HG02588 (cell line): Measurements from ENCODE around the gene CHD9.
A peak's percentile ranks its signal among the peaks of the same experiment; 100 is the strongest.

Source experiments
- ATAC-seq: cut with Tn5 transposase; IDR thresholded peaks from one replicate; pipeline ENCODE4 v1.9.1; 2021; ENCODE audit warnings: mild to moderate bottlenecking, moderate library complexity; ENCODE audit not compliant: unreplicated experiment

Gene CHD9

DNA sequence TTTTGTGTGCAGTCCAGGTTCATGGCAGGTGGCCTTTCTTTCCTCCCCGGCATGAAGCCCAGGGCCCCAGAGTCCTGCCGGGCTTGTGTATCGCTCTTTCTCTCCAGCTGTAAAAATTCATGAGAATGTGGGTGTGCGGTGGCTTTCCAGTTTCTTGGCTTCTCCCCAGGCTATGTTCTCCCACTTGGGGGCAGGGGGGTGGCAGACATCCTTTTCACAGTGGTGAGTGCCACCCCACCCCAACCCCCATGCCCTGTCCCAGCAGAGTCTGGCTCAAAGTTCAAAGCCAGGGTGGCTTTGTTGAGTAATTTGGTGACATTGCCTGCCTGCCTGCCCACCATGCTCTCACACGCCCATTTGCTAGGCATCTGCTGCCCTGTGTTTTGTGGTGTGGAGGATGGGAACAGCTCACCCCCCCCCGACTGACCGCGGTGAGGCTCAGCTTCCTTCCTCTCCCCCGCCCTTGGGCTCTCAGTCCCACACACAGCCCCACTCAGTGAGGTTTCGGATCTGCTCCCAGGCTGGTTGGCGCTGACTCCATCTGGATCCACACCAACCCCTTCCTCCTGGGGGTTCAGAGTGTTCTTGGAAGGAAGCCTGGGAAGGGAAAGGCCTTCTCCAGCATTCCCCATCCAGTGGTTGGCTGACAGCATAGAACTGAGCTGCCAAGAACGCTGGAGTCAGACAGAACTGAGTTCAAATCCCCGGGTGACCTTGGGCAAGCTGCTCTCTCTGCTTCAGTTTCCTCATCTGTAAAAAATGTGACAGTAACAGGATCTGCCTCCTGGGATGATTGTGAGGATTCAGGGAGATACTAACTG is 36.0 kb downstream of the CHD9 start:
- ATAC-seq: peak; percentile 62

DNA sequence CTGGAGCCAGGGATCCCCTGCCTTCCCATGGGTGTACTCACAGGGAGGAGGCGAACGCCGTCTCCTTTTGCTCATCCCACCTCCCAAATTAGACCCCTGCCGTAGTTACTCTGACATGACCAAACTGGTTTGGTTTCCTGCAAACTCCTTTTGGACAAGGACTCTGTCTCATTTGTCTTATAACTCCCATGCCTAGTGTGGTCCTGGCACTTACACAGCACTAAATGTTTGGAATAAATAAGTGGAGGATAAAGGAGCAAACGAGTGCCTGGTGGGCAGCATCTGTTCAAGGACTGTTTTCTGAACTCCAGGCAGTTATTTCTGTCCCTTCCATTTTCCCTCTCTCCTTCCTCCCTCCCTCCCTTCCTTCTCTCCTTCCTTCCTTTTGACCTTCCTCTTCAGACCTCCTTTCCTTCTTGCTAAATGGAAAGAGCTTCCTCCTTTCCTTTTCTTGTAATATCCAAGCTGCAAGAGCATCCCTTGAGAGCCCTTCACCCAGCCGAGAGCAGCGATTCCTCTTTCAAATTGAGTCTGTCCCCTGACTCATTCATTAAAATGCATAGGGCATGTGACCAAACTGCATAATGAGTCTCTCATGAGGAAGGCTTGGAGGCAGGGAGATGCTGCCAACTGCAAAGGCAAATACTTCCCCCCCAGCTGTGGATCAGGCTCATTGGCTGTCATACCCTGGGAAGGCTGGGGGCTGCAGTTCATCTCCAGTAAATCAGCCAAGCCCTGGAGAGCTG is 36.8 kb downstream of the CHD9 start:
- ATAC-seq: peak; percentile 63

DNA sequence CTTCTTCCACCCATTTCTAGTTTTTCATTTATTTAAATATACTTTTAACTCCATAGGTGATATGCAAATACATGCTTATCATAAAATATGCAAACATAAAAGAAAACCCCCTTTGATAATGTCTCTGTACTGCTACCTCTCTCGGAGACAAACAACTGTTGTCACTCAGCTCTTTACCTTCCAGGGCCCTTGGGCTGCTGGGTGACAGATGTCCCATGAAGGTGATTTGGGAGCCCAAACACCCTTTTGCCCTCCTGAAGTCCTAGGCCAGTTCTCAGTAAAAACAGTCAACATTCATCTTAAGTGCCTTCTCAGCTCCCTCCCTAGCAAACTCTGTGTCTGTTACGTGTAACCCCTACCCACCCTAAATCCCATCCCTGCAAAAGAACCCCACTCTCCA is 37.5 kb downstream of the CHD9 start:
- ATAC-seq: no peak

DNA sequence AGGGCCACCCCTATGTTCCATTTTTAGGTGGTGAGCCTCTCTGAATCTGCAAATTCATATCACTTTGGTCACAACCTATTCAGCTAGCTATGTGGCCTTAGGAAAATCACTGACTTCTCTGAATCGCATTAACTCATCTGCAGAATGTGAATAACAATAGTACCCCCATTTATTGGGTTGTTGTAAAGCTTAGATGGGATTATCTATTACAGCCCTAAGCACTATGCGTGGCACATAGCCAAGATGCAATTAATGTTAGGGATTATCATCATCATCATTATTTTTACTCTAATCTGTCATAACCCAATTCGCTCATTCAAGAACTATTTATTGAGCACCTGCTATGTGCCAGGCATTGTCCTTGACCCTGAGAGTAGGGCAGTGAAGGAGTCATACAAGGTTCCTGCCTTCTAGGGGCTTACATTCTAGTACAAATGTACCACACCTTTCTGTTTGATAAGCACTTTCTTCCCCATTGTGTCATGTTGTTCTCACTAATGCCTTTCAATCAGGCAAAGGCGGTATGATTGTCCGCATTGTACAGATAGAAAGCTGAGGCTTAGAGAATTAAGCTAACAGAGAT is 38.5 kb downstream of the CHD9 start:
- ATAC-seq: no peak

DNA sequence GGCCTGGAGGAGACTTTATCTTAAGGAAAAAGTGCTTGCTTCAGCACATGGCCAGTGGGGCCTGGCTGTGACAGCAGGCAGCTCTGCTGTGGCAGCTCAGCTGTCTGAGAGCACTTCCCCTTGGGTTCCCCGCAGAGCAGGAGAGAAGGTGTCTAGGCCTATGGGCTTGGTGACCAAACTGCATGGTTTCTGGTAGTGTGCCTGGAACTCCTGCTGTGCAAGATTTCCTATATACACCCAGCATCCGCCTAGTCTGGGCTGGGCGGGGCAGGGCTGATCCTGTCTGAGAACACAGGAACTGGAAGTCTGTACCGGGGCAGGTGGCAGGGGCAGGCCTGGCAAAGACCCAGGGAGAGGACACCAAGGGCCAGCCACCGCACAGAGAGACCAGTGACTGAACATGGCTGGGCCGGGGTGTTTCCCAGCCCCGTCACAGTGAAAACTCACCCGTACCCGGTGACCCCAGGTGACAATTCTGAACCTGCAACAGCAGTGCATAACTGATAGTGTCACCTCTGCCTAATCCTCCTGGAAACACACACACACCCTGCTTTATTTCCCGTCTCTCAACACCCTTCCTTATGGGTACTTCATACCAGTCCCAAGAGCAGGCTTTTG is 39.3 kb downstream of the CHD9 start:
- ATAC-seq: peak; percentile 41

DNA sequence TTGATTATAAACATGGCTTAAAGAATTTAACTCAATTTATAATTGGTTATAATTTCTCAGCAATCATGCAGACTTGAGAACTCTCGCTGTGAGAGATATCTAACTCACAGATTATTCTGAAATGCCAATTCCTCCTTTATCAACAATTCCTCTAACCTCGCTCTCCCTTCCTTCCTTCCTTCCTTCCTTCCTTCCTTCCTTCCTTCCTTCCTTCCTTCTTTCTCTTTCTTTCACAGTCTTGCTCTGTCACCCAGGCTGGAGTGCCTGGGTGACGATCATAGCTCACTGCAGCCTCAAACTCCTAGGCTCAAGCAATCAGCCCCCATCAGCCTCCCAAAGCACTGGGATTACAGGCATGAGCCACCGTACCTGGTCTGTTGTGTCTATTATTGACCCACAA is 42.4 kb downstream of the CHD9 start:
- no peak for ATAC-seq

DNA sequence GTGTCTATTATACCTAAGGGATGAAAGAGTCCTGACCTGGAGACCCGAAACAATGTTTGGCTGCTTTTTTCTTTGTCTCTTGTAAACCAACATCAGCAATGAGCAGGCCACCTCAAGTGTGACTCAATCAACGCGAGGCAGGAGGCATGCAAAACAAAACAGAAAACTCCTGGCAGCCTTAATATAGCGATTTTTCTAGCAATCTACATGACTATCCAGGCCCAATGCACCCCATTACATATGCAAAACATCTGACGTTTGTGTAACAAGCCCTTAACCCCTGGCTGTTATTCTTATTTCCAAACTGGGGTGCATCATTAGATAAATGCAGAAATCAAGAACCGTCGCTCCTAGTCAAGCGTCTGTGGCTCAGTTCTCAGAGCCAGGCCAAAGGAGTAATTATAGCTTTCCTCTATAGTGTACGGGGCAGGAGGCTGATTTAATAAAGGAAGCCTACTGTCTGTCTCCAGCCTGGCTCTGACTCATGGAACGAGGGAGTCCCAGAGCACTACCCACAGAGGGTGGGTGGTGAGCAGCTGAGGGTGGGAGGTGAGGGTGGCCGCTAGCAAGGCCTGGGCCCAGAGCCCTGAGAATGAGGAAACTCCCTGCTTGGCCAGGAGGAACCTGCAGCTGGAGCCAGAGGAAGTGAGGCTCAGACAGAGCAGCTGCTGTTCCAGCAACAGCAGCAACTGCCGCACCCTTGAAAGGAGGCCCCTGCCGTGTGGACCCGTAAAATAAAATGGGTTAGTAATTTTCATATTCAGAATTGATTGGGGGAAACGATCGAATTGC is 43.9 kb downstream of the CHD9 start:
- ATAC-seq: peak; percentile 63

DNA sequence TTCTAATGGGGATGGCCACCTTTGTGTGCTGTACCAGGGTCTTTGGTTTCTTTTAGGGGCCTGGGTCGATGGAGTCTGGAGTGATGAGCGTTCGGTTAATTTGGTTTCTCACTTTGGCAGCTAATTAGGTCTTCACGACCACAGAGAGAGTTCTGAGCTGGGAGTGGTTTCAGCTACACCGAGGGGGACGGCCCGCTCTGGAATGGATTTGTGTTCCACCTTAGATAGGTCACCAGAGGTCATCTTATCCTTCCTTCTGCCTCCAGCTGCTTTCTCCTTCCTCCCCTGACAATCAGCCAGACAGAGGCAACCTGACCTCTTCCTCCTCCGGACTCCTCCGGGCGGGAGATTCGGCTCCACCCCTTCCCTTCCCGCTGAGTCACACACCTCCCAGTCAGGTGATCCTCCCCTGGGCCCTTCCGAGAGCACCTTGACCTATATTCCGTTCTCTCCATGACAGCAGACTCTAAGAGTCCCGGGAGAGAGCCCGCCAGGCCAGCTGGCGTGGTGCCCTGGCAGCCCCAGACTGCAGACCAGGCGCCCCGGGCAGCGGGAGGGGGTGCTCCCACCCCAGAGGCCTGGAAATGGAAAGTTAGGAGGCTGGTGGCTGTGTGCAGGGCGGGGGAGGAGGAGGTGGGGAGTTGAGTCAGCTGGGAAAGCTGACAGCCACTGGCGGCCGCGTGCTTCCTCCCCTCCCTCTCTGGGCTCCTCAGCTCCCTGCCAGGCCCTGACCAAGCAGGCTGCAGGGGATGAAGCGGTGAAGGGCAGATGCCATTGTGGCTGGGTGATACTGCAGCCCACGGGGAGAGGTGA is 44.7 kb downstream of the CHD9 start:
- ATAC-seq: peak; percentile 46

DNA sequence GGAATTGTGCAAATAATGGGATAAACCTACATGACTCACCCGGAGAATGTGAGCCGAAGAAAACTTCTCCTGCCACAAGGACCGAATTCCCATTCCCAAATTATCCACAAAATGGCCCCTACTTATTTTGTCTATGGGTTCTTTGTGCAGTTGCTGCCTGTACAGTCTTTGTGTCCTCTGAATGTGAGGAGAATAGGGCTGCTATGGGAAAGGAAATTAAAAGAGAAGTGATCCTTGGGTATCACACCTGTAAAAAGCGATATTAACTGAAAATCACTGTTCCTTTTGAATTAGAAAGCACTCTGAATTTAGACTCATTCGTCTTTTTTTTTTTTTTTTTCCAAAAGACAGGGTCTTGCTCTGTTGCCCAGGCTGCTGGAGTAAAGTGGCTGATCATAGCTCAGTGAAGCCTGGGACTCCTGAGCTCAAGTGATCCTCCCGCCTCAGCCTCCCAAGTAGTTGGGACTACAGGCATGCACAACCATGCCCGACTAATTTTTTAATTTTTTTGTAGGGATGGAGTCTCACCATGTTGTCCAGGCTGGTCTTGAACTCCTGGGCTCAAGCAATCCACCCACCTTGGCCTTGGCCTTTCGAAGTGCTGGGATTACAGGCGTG is 45.4 kb downstream of the CHD9 start:
- no peak for ATAC-seq

DNA sequence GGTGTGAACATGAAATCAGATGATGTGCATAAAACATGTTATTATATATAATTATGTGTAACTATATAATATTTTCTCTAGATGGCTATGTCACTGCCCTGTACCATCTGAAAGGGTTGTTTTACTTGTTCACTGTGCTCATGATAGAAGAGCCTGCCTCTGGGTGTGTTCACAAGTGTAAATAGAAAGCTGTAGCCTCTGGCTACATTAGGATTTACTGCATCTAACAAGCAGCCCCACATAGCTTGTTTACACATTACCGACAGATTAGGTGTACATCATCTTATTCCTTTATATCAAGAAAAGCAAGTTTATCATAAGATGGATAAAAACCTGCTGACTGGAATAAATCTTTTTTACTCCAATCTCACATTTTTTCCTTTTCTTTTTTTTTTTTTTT is 46.1 kb downstream of the CHD9 start:
- ATAC-seq: no peak

DNA sequence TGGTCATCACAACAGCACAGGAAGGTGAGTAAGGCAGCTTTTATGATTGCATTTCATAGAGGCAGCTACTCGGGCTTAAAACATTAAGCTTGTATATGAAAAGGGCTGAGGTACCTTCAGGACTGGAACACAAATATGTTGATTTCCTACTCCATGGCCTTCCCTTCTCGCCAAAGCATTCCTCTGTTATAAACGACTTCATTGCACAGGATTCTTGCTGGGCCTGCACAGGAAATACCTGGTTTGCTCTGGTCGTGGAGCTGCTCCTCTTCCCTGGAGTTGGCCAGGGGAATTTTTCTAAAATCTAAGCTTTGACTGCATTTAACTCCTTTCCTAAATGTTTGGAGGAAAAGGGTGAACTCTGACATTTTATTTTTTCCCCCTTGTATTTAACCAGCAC is 49.0 kb downstream of the CHD9 start:
- ATAC-seq: no peak

DNA sequence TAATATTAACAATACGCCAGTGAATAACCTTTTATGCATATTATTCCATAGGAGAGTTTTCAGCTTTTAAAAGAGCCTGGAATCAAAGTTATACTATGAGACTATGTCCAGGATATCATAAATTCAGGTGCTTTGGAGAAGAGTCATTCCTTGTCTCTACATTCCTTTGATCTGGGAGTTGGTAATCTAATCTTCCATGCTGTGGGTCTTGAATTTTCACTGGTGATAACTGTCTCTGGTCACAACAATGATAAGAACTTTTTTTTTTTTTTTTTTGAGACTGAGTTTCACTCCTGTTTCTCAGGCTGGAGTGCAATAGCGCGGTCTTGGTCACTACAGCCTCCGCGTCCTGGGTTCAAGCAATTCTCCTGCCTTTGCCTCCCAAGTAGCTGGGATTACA is 50.8 kb downstream of the CHD9 start:
- no peak for ATAC-seq

DNA sequence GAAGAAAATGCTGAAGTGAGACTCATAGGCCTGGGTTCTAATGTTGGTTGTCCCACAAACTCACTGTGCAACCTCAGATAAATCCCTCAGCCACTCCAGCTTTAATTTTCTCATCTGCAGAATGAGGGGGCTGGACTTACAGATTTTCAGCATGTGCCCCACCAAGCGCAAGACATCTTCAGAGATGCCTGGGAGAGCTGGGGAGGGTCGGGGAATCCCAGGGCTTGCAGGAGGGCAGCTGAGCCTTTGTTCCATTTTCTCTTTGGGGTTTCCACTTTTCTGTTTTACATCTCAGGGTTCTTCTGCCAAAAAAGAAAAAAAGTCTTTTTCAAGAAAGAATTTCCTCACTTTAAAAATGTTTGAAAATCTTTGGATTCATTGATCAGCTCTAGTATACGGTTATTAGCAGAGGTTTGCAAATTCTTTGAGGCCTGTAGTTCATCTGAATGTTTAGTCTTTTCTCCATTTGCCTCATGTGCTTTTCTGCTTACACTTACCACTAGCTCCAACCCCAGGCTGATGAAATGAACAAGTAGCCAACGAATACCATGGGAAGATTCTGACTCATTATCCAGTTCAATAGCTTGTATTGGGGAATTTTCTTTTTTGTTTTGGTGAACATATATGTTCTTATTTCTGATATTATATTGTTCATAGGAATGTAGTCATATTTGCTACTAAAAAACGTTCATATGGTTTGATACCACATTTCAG is 56.4 kb downstream of the CHD9 start:
- ATAC-seq: no peak

DNA sequence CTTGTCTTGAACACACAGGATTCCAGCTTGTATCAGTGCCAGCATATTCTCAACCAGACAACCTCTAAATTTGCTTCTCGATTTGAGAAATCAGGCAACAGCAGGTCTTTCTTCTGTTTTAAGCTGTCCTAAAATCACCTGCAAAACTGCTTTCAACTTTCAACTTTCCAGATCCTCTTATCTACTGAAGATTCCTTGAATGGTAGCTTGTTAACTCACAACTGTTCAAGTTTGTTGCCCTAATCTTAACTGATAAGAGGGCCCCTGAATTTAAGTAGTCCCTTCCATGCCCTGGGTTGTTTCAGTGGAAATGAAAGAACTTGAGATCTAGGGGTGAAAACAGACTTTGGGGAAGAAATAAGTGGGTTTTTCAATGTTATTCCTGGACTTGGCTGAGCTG is 57.2 kb downstream of the CHD9 start:
- no peak for ATAC-seq

DNA sequence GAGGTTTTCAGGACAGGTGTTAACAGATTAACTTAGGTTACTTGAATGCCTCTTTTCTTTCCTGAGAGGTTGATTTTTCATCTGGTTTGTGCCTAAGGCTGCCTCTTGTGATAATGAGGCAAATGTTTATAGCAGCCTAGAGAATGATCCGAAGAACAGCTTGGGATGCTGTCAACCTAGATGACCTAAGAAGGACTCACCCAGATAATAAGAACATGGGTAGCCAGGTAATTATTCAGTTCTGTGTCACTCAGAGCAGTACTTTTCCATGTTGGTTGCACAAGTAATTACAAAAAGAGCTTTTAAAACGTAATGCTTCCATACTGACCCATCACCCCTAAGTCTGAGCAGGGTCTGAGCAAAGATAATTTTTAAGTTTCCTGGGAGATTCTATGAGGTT is 60.3 kb downstream of the CHD9 start:
- no peak for ATAC-seq

DNA sequence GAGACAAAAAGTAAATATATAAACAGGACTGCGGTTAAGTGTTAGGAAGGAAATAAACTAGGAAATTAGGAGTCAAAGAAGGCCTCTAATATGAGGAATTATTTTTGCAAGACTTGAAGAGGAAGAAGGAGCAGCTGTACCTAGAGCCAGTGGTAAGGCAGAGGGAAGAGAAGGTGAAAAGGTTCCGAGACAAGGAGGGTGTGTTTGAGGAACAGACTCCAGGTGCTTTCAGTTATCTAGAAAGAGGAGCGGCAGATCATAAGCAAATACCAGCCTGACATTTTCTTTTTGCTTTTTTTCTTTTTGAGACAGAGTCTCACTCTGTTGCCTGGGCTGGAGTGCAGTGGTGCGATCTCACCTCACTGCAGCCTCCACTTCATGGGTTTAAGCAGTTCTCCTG is 61.0 kb downstream of the CHD9 start:
- no peak for ATAC-seq

DNA sequence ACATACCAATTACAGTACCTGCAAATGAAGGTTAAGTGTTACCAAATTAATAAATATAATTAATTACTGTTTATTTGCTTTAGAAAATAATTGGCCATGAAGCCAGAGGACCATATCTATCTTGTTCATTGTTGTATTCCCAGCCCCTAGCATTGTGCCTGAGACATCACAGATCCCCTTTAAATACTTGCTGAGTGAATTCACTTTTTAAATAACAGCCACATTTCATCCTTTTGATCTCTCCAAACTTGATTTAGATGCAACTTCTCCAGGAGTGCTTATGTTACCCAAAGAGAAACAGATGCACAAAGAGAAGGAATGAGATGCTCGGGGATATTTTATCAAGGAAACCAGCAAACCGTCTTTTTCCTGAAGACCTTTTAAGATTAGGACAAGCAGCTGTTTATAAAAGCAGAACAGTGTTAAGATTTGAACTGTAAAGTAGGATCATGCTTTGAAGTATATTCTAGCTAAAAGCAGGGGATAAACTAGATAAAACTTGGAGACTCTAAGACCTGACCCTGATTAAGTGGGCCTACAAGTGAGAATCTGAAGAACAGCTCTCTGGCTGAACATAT is 66.3 kb downstream of the CHD9 start:
- ATAC-seq: no peak

DNA sequence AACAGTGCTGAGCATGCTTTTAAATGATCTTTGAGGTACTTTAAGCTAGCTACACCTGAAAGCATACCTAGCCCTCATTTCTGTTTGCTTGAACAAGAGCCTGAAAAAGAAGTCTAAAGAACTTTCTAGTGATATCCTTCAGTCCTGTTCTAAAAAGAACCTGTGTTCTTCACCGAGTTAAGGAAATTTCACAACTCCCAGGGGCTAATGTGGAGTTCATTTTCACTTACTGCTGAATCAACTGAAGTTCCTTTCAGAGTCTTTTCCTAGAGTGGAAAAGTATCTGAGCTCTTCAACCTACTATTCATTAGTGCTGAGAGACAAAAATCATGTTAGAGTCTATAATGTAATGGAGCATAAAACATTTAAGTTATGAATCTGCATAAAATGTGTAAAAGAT is 66.9 kb downstream of the CHD9 start:
- ATAC-seq: no peak

DNA sequence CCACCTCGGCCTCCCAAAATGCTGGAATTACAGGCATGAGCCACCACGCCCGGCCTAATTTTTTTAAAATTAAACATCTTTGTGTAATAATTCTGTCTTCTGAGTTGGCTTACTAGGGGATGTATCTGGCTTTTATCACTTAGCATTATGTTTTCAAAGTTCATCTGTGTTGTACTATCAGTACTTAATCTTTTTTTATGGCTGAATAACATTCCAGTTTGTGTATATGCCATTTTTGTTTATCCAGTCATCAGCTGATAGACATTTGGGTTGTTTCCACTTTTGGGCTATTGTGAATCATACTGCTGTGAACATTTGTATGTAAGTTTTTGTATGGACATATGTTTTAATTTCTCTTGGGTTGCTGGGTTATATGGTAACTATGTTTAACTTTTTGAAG is 69.0 kb downstream of the CHD9 start:
- ATAC-seq: no peak
